Upper lobe of left lung (tissue), 4 donors: Measurements from ENCODE around the gene ASCL2.

Source experiments
- CTCF ChIP-seq, 6 experiments: fragments of 450-650 bp in 4 of 6; fragments of 200-600 bp in 2 of 6; sonication (generic) in 2 of 6; IDR thresholded peaks; one replicate each; pipeline ENCODE4 v1.5.1; 2016 to 2019; ENCODE audit warnings: antibody characterized with exemption in 6 of 6
- EP300 ChIP-seq, 4 donors: sonication (generic); formaldehyde crosslinking; IDR thresholded peaks; one replicate each; pipeline ENCODE4 v1.5.1; 2017; ENCODE audit warnings: antibody characterized with exemption in 4 of 4, control low read depth in 2 of 4
- POLR2A ChIP-seq, 4 donors: fragments of 450-650 bp; IDR thresholded peaks; one replicate each; pipeline ENCODE4 v1.5.1; 2016 to 2017; ENCODE audit warnings: antibody characterized with exemption in 4 of 4, mild to moderate bottlenecking in 2 of 4
- POLR2AphosphoS5 ChIP-seq, 2 donors: sonication (generic); formaldehyde crosslinking; IDR thresholded peaks; one replicate each; pipeline ENCODE4 v1.5.1; 2017; ENCODE audit warnings: antibody characterized with exemption in 2 of 2

- TF ChIP-seq CTCF (IDR thresholded peaks at IDR 0.05) (no peak), POLR2AphosphoS5 (IDR thresholded peaks at IDR 0.05) (no peak), POLR2A (IDR thresholded peaks at IDR 0.05) (no peak), EP300 (IDR thresholded peaks at IDR 0.05) (no peak)
These were observed 19.0 kb upstream of the ASCL2 start for GRCh38 chr11:2289350-2289749.
